HUES48 (cell line): Measurements from ENCODE around the gene FMO5.
"Not testable (repeated sequence)": the region's sequence is repeated elsewhere in the genome, so short reads cannot be mapped to it uniquely, and the experiment has no call there.

Experiments
- H3K27ac ChIP-seq: one replicate; pipeline ENCODE4 v1.7.0; 2013; ENCODE audit warnings: low read depth, low read length, inconsistent platforms
- H3K27me3 ChIP-seq: 2 replicates; pipeline ENCODE4 v1.6.1; 2013; ENCODE audit warnings: mild to moderate bottlenecking, low read length; ENCODE audit not compliant: control insufficient read depth, insufficient read depth
- H3K36me3 ChIP-seq: 2 replicates; pipeline ENCODE4 v1.6.1; 2013; ENCODE audit warnings: low read length; ENCODE audit not compliant: control insufficient read depth, insufficient read depth
- H3K4me1 ChIP-seq: 2 replicates; pipeline ENCODE4 v1.6.1; 2013; ENCODE audit warnings: mild to moderate bottlenecking, low read length; ENCODE audit not compliant: control insufficient read depth, insufficient read depth
- H3K4me3 ChIP-seq: 2 replicates; pipeline ENCODE4 v1.5.1; 2013; ENCODE audit warnings: mild to moderate bottlenecking, low read depth, low read length
- H3K9ac ChIP-seq: 2 replicates; pipeline ENCODE4 v1.6.1; 2013; ENCODE audit warnings: mild to moderate bottlenecking, low read depth, low read length, moderate library complexity
- H3K9me3 ChIP-seq: 2 replicates; pipeline ENCODE4 v1.6.1; 2013; ENCODE audit warnings: low read length; ENCODE audit not compliant: control insufficient read depth, insufficient read depth

Gene FMO5

DNA sequence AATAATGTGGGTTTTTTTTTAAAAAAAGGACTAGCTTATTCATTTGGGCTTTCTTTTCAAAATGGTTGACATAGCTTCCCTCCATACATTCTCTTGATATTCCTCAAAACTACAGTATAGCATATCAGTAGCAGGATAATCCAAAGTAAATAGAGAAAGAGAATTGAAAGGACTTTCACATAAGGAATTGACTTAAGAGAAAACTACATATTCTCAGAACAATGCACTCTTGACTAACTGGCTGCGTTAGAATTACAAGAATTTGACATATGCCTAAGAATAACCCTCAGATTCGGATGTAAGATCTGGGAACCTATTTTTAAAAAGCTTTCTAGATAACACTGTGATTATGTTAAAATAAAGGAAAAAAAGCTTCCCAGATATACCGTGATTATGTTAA lies 56.0 kb downstream of the FMO5 start:
- 0 out of 2 replicates have a peak overlapping the region, but pooled peaks have one; percentile 10 for H3K9ac ChIP-seq
- no peak overlapping the region for H3K27ac ChIP-seq
- no peaks in the 10 kb centered on the region for H3K27me3 ChIP-seq
- peak overlapping the region; percentile 13; the same call in 1 of the 2 replicates for H3K4me3 ChIP-seq
- peaks cover 34% of the 10 kb centered on the region for H3K4me1 ChIP-seq
- H3K36me3 ChIP-seq = peaks cover 32% of the 10 kb centered on the region
- H3K9me3 ChIP-seq = no peaks in the 10 kb centered on the region

- H3K9ac ChIP-seq = 0 out of 2 replicates have a peak overlapping the region, but pooled peaks have one; percentile 10
- H3K36me3 ChIP-seq = peaks cover 35% of the 10 kb centered on the region
- H3K4me3 ChIP-seq = peak overlapping the region; percentile 13; the same call in 1 of the 2 replicates
- H3K27ac ChIP-seq = no peak overlapping the region
- H3K9me3 ChIP-seq = no peaks in the 10 kb centered on the region
- no peaks in the 10 kb centered on the region for H3K27me3 ChIP-seq
- peaks cover 31% of the 10 kb centered on the region for H3K4me1 ChIP-seq
Measured at GRCh38 chr1:147168626-147169058, 56.5 kb downstream of the FMO5 start.

- Histone ChIP-seq H3K27ac (no peak overlapping the region), H3K9ac (no peak overlapping the region)
Measured at GRCh38 chr1:147167365-147167764, 57.8 kb downstream of the FMO5 start.

GRCh38 chr1:147163019-147163418 lies 62.1 kb downstream of the FMO5 start:
- peaks cover 84% of the 10 kb centered on the region for H3K36me3 ChIP-seq
- H3K9me3 ChIP-seq = no peaks in the 10 kb centered on the region
- no peaks in the 10 kb centered on the region for H3K27me3 ChIP-seq
- H3K27ac ChIP-seq = no peak overlapping the region
- no peaks in the 10 kb centered on the region for H3K4me1 ChIP-seq
- no peak overlapping the region for H3K4me3 ChIP-seq
- no peak overlapping the region for H3K9ac ChIP-seq

More at GRCh38 chr1:147167365-147167764, 57.8 kb downstream of the FMO5 start:
- no peaks in the 10 kb centered on the region for H3K27me3 ChIP-seq
- no peaks in the 10 kb centered on the region for H3K9me3 ChIP-seq
- peaks cover 26% of the 10 kb centered on the region for H3K4me1 ChIP-seq
- peaks cover 41% of the 10 kb centered on the region for H3K36me3 ChIP-seq
- no peak overlapping the region for H3K4me3 ChIP-seq

DNA sequence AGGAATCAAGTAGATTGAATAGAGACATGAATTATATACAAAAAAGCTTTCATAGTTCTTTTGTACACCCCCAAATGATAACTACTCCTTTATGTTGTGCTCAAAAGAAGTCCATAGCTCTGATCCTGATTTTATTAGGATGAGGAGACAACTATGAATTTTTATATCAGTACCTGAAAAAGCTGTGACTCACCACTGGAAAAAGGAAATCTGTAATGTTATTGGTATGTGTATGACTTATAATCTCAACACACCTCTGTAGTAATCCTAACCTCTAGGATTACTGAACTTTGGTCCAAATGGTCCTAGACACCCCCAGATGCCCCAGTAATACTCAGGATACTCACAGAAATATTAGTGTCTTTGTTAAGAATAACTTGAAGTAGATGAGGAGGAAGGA lies 63.0 kb downstream of the FMO5 start:
- H3K27ac ChIP-seq = no peak overlapping the region
- no peak overlapping the region for H3K4me3 ChIP-seq
- no peaks in the 10 kb centered on the region for H3K27me3 ChIP-seq
- no peak overlapping the region for H3K9ac ChIP-seq
- peaks cover 87% of the 10 kb centered on the region for H3K36me3 ChIP-seq
- H3K4me1 ChIP-seq = no peaks in the 10 kb centered on the region
- no peaks in the 10 kb centered on the region for H3K9me3 ChIP-seq

DNA sequence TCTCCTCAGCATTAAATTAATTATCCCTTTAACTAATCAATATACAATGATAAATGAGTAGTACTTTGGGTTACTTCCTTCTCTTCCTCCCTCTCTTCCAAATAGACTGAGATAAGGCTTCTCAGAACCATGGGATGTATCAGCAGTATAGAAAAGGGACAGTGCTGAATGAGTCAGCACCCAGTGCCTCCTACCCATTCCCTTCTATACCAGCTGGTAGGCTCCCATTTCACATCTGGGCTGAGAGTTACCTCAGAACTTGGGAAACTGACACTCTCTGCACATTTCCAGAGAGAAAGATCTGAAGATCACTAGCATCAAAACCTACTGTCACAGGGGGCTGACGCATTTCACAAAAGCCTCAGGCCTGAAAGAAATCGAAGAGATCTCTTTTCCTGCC lies 68.0 kb downstream of the FMO5 start:
- H3K36me3 ChIP-seq = peaks cover 70% of the 10 kb centered on the region
- not testable (repeated sequence) for H3K27me3 ChIP-seq, H3K4me1 ChIP-seq, H3K9ac ChIP-seq, H3K9me3 ChIP-seq, H3K4me3 ChIP-seq, H3K27ac ChIP-seq

DNA sequence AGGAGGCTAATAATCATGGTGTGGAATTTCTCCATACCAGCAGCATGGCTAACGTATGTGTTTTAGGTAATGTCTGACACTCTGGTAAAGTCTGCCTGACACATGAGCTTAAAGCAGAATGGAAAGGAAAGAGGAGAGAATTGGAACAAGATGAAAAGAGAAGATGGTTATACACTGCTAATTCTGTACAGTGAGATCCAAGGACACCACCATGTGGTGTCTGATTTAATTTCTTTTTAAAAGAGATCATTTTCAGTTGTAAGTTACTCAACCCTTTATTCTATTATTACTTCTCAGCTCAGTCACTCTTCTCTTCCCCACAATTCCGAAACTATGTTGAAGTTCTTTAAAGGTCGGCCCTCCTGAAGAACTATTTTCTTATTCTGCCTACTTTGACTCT lies 68.5 kb downstream of the FMO5 start:
- Histone ChIP-seq H3K4me3 (no peak overlapping the region), H3K36me3 (peaks cover 65% of the 10 kb centered on the region), H3K9me3 (no peaks in the 10 kb centered on the region), H3K27ac (no peak overlapping the region), H3K4me1 (no peaks in the 10 kb centered on the region), H3K27me3 (no peaks in the 10 kb centered on the region), H3K9ac (no peak overlapping the region)

DNA sequence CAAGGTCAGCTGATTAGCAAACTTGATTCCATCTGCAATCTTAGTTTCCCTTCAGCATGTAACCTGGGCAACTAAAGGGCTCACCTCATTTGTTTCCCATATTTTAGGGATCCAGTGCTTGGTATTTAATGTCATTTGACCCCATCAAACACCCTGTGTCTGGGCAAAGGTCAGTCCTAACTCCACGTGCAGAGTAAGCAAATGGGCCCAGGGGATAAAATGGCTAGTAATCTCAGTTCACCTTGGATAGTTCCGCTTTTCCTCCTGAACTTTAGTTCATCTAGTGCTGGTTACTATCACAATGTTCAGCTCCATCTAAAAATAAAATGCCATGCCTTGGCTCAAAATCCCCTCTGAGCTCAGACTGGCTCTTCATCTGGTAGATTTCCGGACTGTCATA lies 72.4 kb downstream of the FMO5 start:
- Histone ChIP-seq H3K27me3 (no peaks in the 10 kb centered on the region), H3K9me3 (no peaks in the 10 kb centered on the region), H3K36me3 (peaks cover 27% of the 10 kb centered on the region), H3K9ac (no peak overlapping the region), H3K4me1 (no peaks in the 10 kb centered on the region), H3K4me3 (no peak overlapping the region), H3K27ac (no peak overlapping the region)

DNA sequence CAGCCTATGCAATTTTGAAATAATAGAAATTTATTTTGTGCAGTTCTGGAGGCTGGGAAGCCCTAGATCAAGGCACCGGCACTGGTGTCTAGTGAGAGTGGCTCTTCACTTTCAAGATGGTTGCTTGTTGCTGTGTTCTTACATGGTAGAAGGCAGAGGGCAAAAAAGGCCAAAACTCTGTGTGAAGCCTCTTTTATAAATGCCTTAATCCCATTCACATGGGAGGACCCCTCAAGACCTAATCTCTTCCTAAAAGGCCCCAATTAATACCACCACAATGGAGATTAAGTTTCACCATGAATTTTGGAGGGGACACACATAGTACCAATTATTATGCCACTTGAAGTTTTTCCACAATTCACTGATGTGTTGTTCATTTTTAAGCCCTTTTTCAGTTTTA lies 73.9 kb downstream of the FMO5 start:
- H3K4me3 ChIP-seq = no peak overlapping the region
- no peak overlapping the region for H3K9ac ChIP-seq
- H3K36me3 ChIP-seq = peaks cover 17% of the 10 kb centered on the region
- H3K27me3 ChIP-seq = no peaks in the 10 kb centered on the region
- H3K4me1 ChIP-seq = no peaks in the 10 kb centered on the region
- H3K9me3 ChIP-seq = no peaks in the 10 kb centered on the region
- H3K27ac ChIP-seq = no peak overlapping the region

DNA sequence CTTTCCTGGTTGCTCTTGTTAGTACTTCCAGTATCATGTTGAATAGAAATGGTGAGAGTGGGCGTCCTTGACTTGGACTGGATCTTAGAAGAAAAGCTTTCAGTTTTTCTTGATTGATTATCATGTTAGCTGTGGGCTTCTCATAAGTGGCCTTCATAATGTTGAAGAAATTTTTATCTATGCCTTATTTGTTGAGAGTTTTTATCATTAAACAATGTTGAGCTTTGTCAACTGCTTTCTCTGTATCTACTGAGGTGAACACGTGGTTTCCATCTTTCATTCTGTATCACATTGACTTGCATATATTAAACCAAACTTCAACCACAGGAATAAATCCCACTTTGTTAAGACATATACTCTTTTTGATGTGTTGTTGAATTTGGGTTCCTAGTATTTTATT lies 82.3 kb downstream of the FMO5 start:
- Histone ChIP-seq H3K27me3 (no peaks in the 10 kb centered on the region), H3K27ac (no peak overlapping the region), H3K4me3 (no peak overlapping the region), H3K36me3 (no peaks in the 10 kb centered on the region), H3K4me1 (no peaks in the 10 kb centered on the region), H3K9ac (no peak overlapping the region), H3K9me3 (no peaks in the 10 kb centered on the region)
